SU-DHL-6 (cell line): ENCODE measurements around the gene RSBN1L.

Source experiments
- H2AFZ ChIP-seq: fragments of 200-600 bp; sonication (generic); 2 replicates; pipeline ENCODE4 v1.6.1; 2014; ENCODE audit warnings: low read depth, mild to moderate bottlenecking, moderate library complexity, mixed read lengths, antibody characterized with exemption, low read length; ENCODE audit not compliant: severe bottlenecking
- H3F3A ChIP-seq: fragments of 200-600 bp; shearing (Covaris generic); 2 replicates; pipeline ENCODE4 v1.6.0; 2016; ENCODE audit warnings: antibody characterized with exemption, mild to moderate bottlenecking; ENCODE audit not compliant: insufficient read depth
- H3K27ac ChIP-seq: fragments of 200-600 bp; sonication (generic); 2 replicates; pipeline ENCODE4 v1.5.1; 2016; ENCODE audit warnings: low read depth, mild to moderate bottlenecking, low read length, moderate library complexity, mixed read lengths
- H3K27me3 ChIP-seq: fragments of 200-600 bp; sonication (generic), shearing (Covaris generic); 2 replicates; pipeline ENCODE4 v1.6.0; 2014; ENCODE audit warnings: mild to moderate bottlenecking, low read length
- H3K36me3 ChIP-seq: fragments of 200-600 bp; sonication (generic); 2 replicates; pipeline ENCODE4 v1.6.1; 2014; ENCODE audit warnings: mild to moderate bottlenecking, low read length, mixed read lengths
- H3K4me2 ChIP-seq: fragments of 300-600, 200-600 bp; shearing (Covaris generic), sonication (generic); 2 replicates; pipeline ENCODE4 v1.6.0; 2014; ENCODE audit warnings: low read length, low read depth, mild to moderate bottlenecking; ENCODE audit not compliant: poor library complexity, severe bottlenecking
- H3K4me3 ChIP-seq: fragments of 200-600 bp; sonication (generic); 2 replicates; pipeline ENCODE4 v1.5.1; 2014; ENCODE audit warnings: antibody characterized with exemption, low read length, mild to moderate bottlenecking, mixed read lengths; ENCODE audit not compliant: insufficient read depth, poor library complexity, severe bottlenecking
- H3K79me2 ChIP-seq: fragments of 200-600 bp; sonication (generic); 2 replicates; pipeline ENCODE4 v1.6.1; 2014; ENCODE audit warnings: mild to moderate bottlenecking, low read length, moderate library complexity; ENCODE audit not compliant: insufficient read depth
- H3K9ac ChIP-seq: fragments of 200-600 bp; sonication (generic); 2 replicates; pipeline ENCODE4 v1.7.0; 2014; ENCODE audit warnings: mild to moderate bottlenecking, low read length
- H3K9me2 ChIP-seq: fragments of 200-600 bp; sonication (generic); replicated peaks from 2 replicates; pipeline ENCODE4 v1.6.1; 2014; ENCODE audit warnings: low read length; ENCODE audit not compliant: insufficient read depth
- H3K9me3 ChIP-seq: fragments of 200-600 bp; sonication (generic); 2 replicates; pipeline ENCODE4 v1.6.1; 2014; ENCODE audit warnings: low read length, mixed read lengths; ENCODE audit not compliant: insufficient read depth
- H4K20me1 ChIP-seq: fragments of 200-600 bp; sonication (generic); 2 replicates; pipeline ENCODE4 v1.6.1; 2014; ENCODE audit warnings: low read depth, mild to moderate bottlenecking, antibody characterized with exemption, low read length, moderate library complexity, mixed read lengths
- CTCF ChIP-seq: fragments of 200-600 bp; sonication (generic); IDR thresholded peaks from one replicate; pipeline ENCODE4 v1.5.1; 2017; ENCODE audit warnings: antibody characterized with exemption, mild to moderate bottlenecking, low read length, moderate library complexity; ENCODE audit not compliant: insufficient read depth, poor library complexity, severe bottlenecking
- EZH2phosphoT487 ChIP-seq: fragments of 200-600 bp; sonication (generic), shearing (Covaris generic); conservative IDR thresholded peaks from 2 replicates; pipeline ENCODE4 v1.6.1; 2018; ENCODE audit warnings: mild to moderate bottlenecking, antibody characterized with exemption, low read length, moderate library complexity, mixed read lengths

Gene RSBN1L

GRCh38 chr7:77746824-77747165 is 50.5 kb downstream of the RSBN1L start:
- Histone ChIP-seq H2AFZ (no peak overlapping the region), H3K9me2 (no peaks in the 10 kb centered on the region), H3F3A (peaks cover 8% of the 10 kb centered on the region; the same call in 1 of the 2 replicates), H4K20me1 (peaks cover 4% of the 10 kb centered on the region; the same call in 1 of the 2 replicates), H3K4me2 (no peak overlapping the region), H3K27me3 (no peaks in the 10 kb centered on the region), H3K27ac (no peak overlapping the region), H3K79me2 (peaks cover 74% of the 10 kb centered on the region), H3K4me3 (no peak overlapping the region), H3K9me3 (no peaks in the 10 kb centered on the region), H3K9ac (no peak overlapping the region), H3K36me3 (peaks cover 24% of the 10 kb centered on the region; the same call in 1 of the 2 replicates)
- no peak for TF ChIP-seq CTCF
- no peak for TF ChIP-seq EZH2phosphoT487

GRCh38 chr7:77747178-77747577 is 50.9 kb downstream of the RSBN1L start:
- H3K36me3 ChIP-seq = peaks cover 24% of the 10 kb centered on the region; the same call in 1 of the 2 replicates
- no peak overlapping the region for H3K9ac ChIP-seq
- no peak overlapping the region for H3K4me2 ChIP-seq
- H3K4me3 ChIP-seq = no peak overlapping the region
- H3K27me3 ChIP-seq = no peaks in the 10 kb centered on the region
- H3K27ac ChIP-seq = no peak overlapping the region
- TF ChIP-seq EZH2phosphoT487 (no peak), CTCF (no peak)
- H4K20me1 ChIP-seq = peaks cover 4% of the 10 kb centered on the region; the same call in 1 of the 2 replicates
- H3K9me2 ChIP-seq = no peaks in the 10 kb centered on the region
- peaks cover 76% of the 10 kb centered on the region for H3K79me2 ChIP-seq
- no peaks in the 10 kb centered on the region for H3K9me3 ChIP-seq
- H3F3A ChIP-seq = peaks cover 8% of the 10 kb centered on the region; the same call in 1 of the 2 replicates
- H2AFZ ChIP-seq = no peak overlapping the region

- Histone ChIP-seq H4K20me1 (peaks cover 4% of the 10 kb centered on the region; the same call in 1 of the 2 replicates), H3K9me3 (no peaks in the 10 kb centered on the region), H3F3A (peaks cover 8% of the 10 kb centered on the region; the same call in 1 of the 2 replicates), H3K27ac (no peak overlapping the region), H3K27me3 (no peaks in the 10 kb centered on the region), H2AFZ (no peak overlapping the region), H3K9ac (no peak overlapping the region), H3K79me2 (peaks cover 75% of the 10 kb centered on the region), H3K4me3 (no peak overlapping the region), H3K36me3 (peaks cover 24% of the 10 kb centered on the region; the same call in 1 of the 2 replicates), H3K9me2 (no peaks in the 10 kb centered on the region), H3K4me2 (no peak overlapping the region)
- no peak for TF ChIP-seq CTCF
- TF ChIP-seq EZH2phosphoT487 = no peak
These were observed 51.5 kb downstream of the RSBN1L start for GRCh38 chr7:77747718-77748117.
